Parathyroid adenoma (tissue), 2 donors: ENCODE measurements around the gene FSTL4.

ENCODE experiments used
- H2AFZ ChIP-seq: fragments of 300-600 bp; sonication (generic); one replicate; pipeline ENCODE4 v1.7.0; 2017; ENCODE audit warnings: antibody characterized with exemption, mild to moderate bottlenecking
- H3K27ac ChIP-seq: fragments of 300-600 bp; sonication (generic); one replicate; pipeline ENCODE4 v1.7.0; 2017
- H3K27me3 ChIP-seq: fragments of 300-600 bp; sonication (generic); one replicate; pipeline ENCODE4 v1.7.0; 2017; ENCODE audit warnings: low read length; ENCODE audit not compliant: control insufficient read depth, insufficient read depth
- H3K36me3 ChIP-seq: fragments of 300-600 bp; sonication (generic); one replicate; pipeline ENCODE4 v1.7.0; 2017; ENCODE audit warnings: low read length; ENCODE audit not compliant: control insufficient read depth, insufficient read depth
- H3K4me1 ChIP-seq: fragments of 300-600 bp; sonication (generic); one replicate; pipeline ENCODE4 v1.7.0; 2017; ENCODE audit warnings: control low read depth
- H3K4me2 ChIP-seq: fragments of 300-600 bp; sonication (generic); one replicate; pipeline ENCODE4 v1.7.0; 2017; ENCODE audit warnings: low read length
- H3K4me3 ChIP-seq: fragments of 300-600 bp; sonication (generic); one replicate; pipeline ENCODE4 v1.7.0; 2017; ENCODE audit warnings: low read depth, low read length
- H3K79me2 ChIP-seq: fragments of 300-600 bp; sonication (generic); one replicate; pipeline ENCODE4 v1.7.0; 2017; ENCODE audit warnings: control low read depth
- H3K9ac ChIP-seq: fragments of 300-600 bp; sonication (generic); one replicate; pipeline ENCODE4 v1.7.0; 2017; ENCODE audit warnings: mild to moderate bottlenecking
- H3K9me3 ChIP-seq: fragments of 300-600 bp; sonication (generic); one replicate; pipeline ENCODE4 v1.7.0; 2017; ENCODE audit warnings: low read length; ENCODE audit not compliant: control insufficient read depth
- TF ChIP-seq, protein P1 (sequence below): fragments of 300-600 bp; sonication (generic); IDR thresholded peaks from one replicate; pipeline ENCODE4 v1.7.0; 2017; ENCODE audit warnings: antibody characterized with exemption, mild to moderate bottlenecking
- donor health status: primary hyperparathyroidism.

The FSTL4 gene

GRCh38 chr5:133321286-133321832 lies 291.0 kb downstream of the FSTL4 start:
- no peak overlapping the region for H3K27ac ChIP-seq
- no peaks in the 10 kb centered on the region for H3K27me3 ChIP-seq
- H3K9me3 ChIP-seq, result no peaks in the 10 kb centered on the region
- H2AFZ ChIP-seq, result no peak overlapping the region
- no peaks in the 10 kb centered on the region for H3K4me1 ChIP-seq
- H3K36me3 ChIP-seq, result no peaks in the 10 kb centered on the region
- H3K4me3 ChIP-seq, result no peak overlapping the region
- H3K9ac ChIP-seq, result no peak overlapping the region
- H3K4me2 ChIP-seq, result no peak overlapping the region
- TF ChIP-seq, protein P1, sequence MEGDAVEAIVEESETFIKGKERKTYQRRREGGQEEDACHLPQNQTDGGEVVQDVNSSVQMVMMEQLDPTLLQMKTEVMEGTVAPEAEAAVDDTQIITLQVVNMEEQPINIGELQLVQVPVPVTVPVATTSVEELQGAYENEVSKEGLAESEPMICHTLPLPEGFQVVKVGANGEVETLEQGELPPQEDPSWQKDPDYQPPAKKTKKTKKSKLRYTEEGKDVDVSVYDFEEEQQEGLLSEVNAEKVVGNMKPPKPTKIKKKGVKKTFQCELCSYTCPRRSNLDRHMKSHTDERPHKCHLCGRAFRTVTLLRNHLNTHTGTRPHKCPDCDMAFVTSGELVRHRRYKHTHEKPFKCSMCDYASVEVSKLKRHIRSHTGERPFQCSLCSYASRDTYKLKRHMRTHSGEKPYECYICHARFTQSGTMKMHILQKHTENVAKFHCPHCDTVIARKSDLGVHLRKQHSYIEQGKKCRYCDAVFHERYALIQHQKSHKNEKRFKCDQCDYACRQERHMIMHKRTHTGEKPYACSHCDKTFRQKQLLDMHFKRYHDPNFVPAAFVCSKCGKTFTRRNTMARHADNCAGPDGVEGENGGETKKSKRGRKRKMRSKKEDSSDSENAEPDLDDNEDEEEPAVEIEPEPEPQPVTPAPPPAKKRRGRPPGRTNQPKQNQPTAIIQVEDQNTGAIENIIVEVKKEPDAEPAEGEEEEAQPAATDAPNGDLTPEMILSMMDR, result no peak
- H3K79me2 ChIP-seq, result no peaks in the 10 kb centered on the region

DNA sequence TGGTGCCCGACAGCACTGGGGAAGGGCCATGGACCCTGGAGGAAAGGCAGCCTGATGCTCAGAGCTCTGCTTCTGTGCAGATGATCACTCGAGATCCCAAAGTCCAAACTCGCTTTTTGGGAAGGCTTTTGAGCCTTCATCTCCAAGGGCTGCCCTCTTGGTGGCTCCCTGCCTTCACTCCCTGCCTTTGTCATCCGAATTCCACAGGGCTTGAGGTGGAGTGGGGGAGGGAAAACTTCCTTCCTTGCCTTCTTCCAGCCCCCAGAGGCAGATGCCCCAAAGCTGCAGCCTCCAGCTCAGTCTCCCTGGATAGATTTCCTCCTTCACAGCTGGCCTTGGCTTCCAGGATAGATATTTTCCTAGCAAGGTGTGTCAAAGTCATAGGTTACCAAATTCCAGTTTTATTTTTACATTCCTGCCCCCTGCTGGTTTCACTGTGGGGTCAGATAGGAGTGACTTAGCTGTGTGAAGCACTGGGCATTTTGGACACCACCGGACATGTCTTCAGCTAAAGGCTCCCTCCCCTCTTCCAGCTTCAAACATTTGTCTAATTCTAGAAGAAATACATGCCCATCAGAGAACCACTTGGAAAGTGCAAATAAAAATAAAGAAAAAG lies 292.3 kb downstream of the FSTL4 start:
- TF ChIP-seq, protein P1, result peak; percentile 13
- no peak overlapping the region for H3K9ac ChIP-seq
- no peaks in the 10 kb centered on the region for H3K36me3 ChIP-seq
- no peaks in the 10 kb centered on the region for H3K79me2 ChIP-seq
- H2AFZ ChIP-seq, result no peak overlapping the region
- H3K4me3 ChIP-seq, result no peak overlapping the region
- H3K4me1 ChIP-seq, result no peaks in the 10 kb centered on the region
- no peak overlapping the region for H3K27ac ChIP-seq
- no peak overlapping the region for H3K4me2 ChIP-seq
- no peaks in the 10 kb centered on the region for H3K9me3 ChIP-seq
- H3K27me3 ChIP-seq, result no peaks in the 10 kb centered on the region

DNA sequence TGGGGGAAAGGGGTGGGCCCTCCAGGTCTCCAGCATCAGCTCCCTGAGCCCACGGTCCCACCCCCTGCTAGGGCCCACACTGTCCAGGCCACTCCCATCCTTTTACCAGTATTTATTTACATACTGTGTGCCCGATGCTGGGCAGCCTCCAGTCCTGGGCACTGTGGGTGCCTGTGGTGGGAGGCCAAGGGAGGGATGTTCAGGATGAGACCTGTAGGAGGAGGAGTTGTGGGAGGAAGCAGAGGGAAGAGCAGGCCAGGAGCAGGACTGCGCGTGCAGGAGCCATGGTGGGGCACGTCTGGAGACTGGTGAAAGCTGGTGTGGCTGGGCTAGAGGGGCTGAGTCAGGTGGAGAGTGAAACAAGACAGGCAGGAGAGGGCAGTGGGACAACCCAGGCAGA lies 293.1 kb downstream of the FSTL4 start:
- H3K79me2 ChIP-seq, result no peaks in the 10 kb centered on the region
- H3K9ac ChIP-seq, result no peak overlapping the region
- H2AFZ ChIP-seq, result no peak overlapping the region
- H3K36me3 ChIP-seq, result no peaks in the 10 kb centered on the region
- H3K4me1 ChIP-seq, result no peaks in the 10 kb centered on the region
- TF ChIP-seq, protein P1, result no peak
- no peaks in the 10 kb centered on the region for H3K27me3 ChIP-seq
- H3K9me3 ChIP-seq, result no peaks in the 10 kb centered on the region
- no peak overlapping the region for H3K27ac ChIP-seq
- no peak overlapping the region for H3K4me2 ChIP-seq
- no peak overlapping the region for H3K4me3 ChIP-seq

DNA sequence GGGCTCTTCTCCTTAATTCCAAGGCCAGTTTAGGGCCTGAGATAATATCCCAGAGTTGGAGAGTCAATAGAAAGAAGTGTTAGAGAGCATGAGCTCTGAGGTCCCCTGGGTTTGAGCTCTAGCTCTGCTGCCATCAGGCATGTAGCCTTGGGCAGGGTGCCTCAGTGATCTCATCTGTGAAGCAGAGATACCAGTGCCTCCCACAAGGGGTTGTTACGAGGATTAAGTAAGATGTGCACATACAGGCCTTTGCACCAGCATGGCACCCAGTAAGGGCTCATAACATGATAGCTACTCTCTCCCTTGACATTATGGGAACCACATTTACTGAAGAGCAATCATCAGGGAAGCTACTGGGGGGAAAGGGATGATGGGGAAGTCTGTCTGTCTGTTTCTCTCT lies 294.8 kb downstream of the FSTL4 start:
- Histone ChIP-seq H3K9ac (no peak overlapping the region), H3K4me2 (no peak overlapping the region), H3K4me3 (no peak overlapping the region), H3K9me3 (no peaks in the 10 kb centered on the region), H3K27me3 (no peaks in the 10 kb centered on the region), H2AFZ (no peak overlapping the region), H3K79me2 (no peaks in the 10 kb centered on the region), H3K27ac (no peak overlapping the region), H3K4me1 (no peaks in the 10 kb centered on the region), H3K36me3 (no peaks in the 10 kb centered on the region)
- TF ChIP-seq, protein P1, result no peak
